Testis (tissue), 3 donors: Measurements from ENCODE around the gene MMRN2. TPM values are rescaled to one million over a fixed set of nuclear protein-coding genes. Genes with fewer than 3 reads are reported as not detected.

Experiments used
- DNase-seq: peaks from one replicate; pipeline ENCODE4 v3.0.0-alpha.2; 2019
- H3K27ac ChIP-seq, 2 donors: fragments of 200-600 bp; sonication (generic); one replicate each; pipeline ENCODE4 v1.5.1; 2019
- H3K27me3 ChIP-seq: fragments of 200-600 bp; sonication (generic); one replicate; pipeline ENCODE4 v1.5.1; 2019
- H3K36me3 ChIP-seq: fragments of 200-600 bp; sonication (generic); one replicate; pipeline ENCODE4 v1.5.1; 2017; ENCODE audit warnings: low read depth; ENCODE audit errors: missing control alignments
- H3K4me1 ChIP-seq: fragments of 200-600 bp; sonication (generic); one replicate; pipeline ENCODE4 v1.5.1; 2019
- H3K4me3 ChIP-seq, 2 donors: fragments of 200-600 bp; sonication (generic); one replicate each; pipeline ENCODE4 v1.5.1; 2017 to 2019
- H3K9me3 ChIP-seq: fragments of 200-600 bp; sonication (generic); one replicate; pipeline ENCODE4 v1.5.1; 2017
- CTCF ChIP-seq, 3 experiments: fragments of 450-650 bp in 2 of 3; fragments of 200-600 bp in 1 of 3; sonication (generic) in 1 of 3; IDR thresholded peaks; one replicate each; pipeline ENCODE4 v1.5.1; 2016 to 2019; ENCODE audit warnings: antibody characterized with exemption in 3 of 3, mild to moderate bottlenecking in 2 of 3, moderate library complexity in 1 of 3
- POLR2A ChIP-seq: fragments of 450-650 bp; IDR thresholded peaks from one replicate; pipeline ENCODE4 v1.6.1; 2017; ENCODE audit warnings: antibody characterized with exemption, mild to moderate bottlenecking, moderate library complexity
- WGBS, 2 donors: methylation state at CpG; one replicate each; pipeline ENCODE4 v1.1.5; 2018; 5-methylcytosine and 5-hydroxymethylcytosine counted together
- intact Hi-C: fragments of 100-400 bp; cut with DNase I; formaldehyde crosslinking; loops from one replicate; pipeline ENCODE4 v1.15.1; 2023; ENCODE audit warnings: low total_unique reads
- polyA plus RNA-seq: library from polyadenylated mRNA; stranded (reverse); fragments of 350-450 nt; fragmentation: Illumina TruSeq; extraction: RNeasy Lipid Tissue Mini Kit (QIAGEN cat#74804); gene quantifications from one replicate; pipeline ENCODE4 v1.2.3, GENCODE V29; 2014; ENCODE audit warnings: low read depth, low replicate concordance; ENCODE audit not compliant: insufficient read depth
- total RNA-seq, 2 donors: library from RNA; depleted of rRNA; stranded (reverse); fragments of >200 nt; gene quantifications; one replicate each; pipeline ENCODE4 v1.2.3, GENCODE V29; 2016

Gene MMRN2
- total and polyA plus RNA-seq, 3 donors from 2014 or later = 14.9 to 21.2 (median 19.1) TPM

GRCh38 chr10:86962981-86963310 is 5.5 kb upstream of the MMRN2 start:
- no peak for TF ChIP-seq POLR2A
- no peak for TF ChIP-seq CTCF (IDR thresholded peaks at IDR 0.05)
- 100% methylated on average over 4 to 7 of the region's 7 CpGs for WGBS, 2 donors
- Histone ChIP-seq H3K27ac (no peak overlapping the region), H3K9me3 (no peaks in the 10 kb centered on the region), H3K27me3 (no peaks in the 10 kb centered on the region), H3K4me1 (peaks cover 42% of the 10 kb centered on the region), H3K36me3 (no peaks in the 10 kb centered on the region), H3K4me3 (no peak overlapping the region)
- peak; percentile 5 for DNase-seq
- intact Hi-C loops = no loop called here

GRCh38 chr10:86962136-86962980 is 4.9 kb upstream of the MMRN2 start:
- H3K4me1 ChIP-seq = peaks cover 41% of the 10 kb centered on the region
- 86 to 93% methylated on average over 3 to 7 of the region's 7 CpGs for WGBS, 2 donors
- no peaks in the 10 kb centered on the region for H3K9me3 ChIP-seq
- no peak for DNase-seq
- H3K4me3 ChIP-seq = no peak overlapping the region
- intact Hi-C loops = no loop called here
- TF ChIP-seq POLR2A = no peak
- TF ChIP-seq CTCF (IDR thresholded peaks at IDR 0.05) = no peak
- no peak overlapping the region for H3K27ac ChIP-seq
- H3K27me3 ChIP-seq = no peaks in the 10 kb centered on the region
- H3K36me3 ChIP-seq = no peaks in the 10 kb centered on the region

GRCh38 chr10:86961481-86962091 is 4.2 kb upstream of the MMRN2 start:
- H3K36me3 ChIP-seq = no peaks in the 10 kb centered on the region
- peaks cover 41% of the 10 kb centered on the region for H3K4me1 ChIP-seq
- no peak for TF ChIP-seq POLR2A
- TF ChIP-seq CTCF (IDR thresholded peaks at IDR 0.05) = no peak
- H3K9me3 ChIP-seq = no peaks in the 10 kb centered on the region
- H3K27ac ChIP-seq = no peak overlapping the region
- 84 to 88% methylated on average over 9 to 12 of the region's 12 CpGs for WGBS, 2 donors
- peak; percentile 10 for DNase-seq
- H3K27me3 ChIP-seq = no peaks in the 10 kb centered on the region
- H3K4me3 ChIP-seq = no peak overlapping the region
- intact Hi-C loops = no loop called here

- Histone ChIP-seq H3K4me1 (peaks cover 41% of the 10 kb centered on the region), H3K36me3 (no peaks in the 10 kb centered on the region), H3K27me3 (no peaks in the 10 kb centered on the region), H3K27ac (no peak overlapping the region), H3K4me3 (no peak overlapping the region), H3K9me3 (no peaks in the 10 kb centered on the region)
- TF ChIP-seq POLR2A = no peak
- WGBS, 2 donors = 48 to 57% methylated on average over 6 to 9 of the region's 9 CpGs
- DNase-seq = peak; percentile 9
- intact Hi-C loops = no loop called here
Observed at GRCh38 chr10:86960863-86961434, 3.5 kb upstream of the MMRN2 start.
